Measurements from ENCODE around the gene IGF2R. TPM values are rescaled to one million over a fixed set of nuclear protein-coding genes. Genes with fewer than 3 reads are reported as not detected.

Gene IGF2R
- total and polyA plus RNA-seq, 8 donors = 2.0 to 70.5 (median 31.5) TPM

DNA sequence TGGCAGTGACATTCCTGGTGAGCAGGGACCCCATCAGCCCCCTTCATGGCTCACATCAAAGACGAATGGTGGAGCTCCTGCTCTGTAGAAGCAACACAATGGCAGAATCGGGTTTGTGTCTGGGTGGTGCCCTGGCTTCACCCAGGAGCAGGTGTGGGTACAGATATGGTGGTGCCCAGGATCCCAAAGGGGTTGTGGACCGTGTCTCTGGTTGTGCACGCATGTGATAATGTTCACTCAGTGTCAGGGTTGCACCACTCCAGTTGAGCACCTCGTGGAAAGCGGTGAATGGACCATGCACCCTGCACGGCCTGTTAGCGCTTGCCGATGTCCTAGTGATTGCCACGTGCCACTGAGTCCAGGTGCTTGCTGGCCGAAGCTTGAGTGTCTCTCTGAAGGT is 63.0 kb downstream of the IGF2R start:
- Histone ChIP-seq H3K27ac (no peak overlapping the region), H3K4me3 (no peak overlapping the region), H3K9me3 (no peaks in the 10 kb centered on the region), H3K27me3 (no peaks in the 10 kb centered on the region), H3K36me3 (peaks cover 48 to 96% (median 84%) of the 10 kb centered on the region in 4 donors), H3K4me1 (peaks cover 0 to 16% (median 4%) of the 10 kb centered on the region in 4 donors)
- TF ChIP-seq, protein P1, sequence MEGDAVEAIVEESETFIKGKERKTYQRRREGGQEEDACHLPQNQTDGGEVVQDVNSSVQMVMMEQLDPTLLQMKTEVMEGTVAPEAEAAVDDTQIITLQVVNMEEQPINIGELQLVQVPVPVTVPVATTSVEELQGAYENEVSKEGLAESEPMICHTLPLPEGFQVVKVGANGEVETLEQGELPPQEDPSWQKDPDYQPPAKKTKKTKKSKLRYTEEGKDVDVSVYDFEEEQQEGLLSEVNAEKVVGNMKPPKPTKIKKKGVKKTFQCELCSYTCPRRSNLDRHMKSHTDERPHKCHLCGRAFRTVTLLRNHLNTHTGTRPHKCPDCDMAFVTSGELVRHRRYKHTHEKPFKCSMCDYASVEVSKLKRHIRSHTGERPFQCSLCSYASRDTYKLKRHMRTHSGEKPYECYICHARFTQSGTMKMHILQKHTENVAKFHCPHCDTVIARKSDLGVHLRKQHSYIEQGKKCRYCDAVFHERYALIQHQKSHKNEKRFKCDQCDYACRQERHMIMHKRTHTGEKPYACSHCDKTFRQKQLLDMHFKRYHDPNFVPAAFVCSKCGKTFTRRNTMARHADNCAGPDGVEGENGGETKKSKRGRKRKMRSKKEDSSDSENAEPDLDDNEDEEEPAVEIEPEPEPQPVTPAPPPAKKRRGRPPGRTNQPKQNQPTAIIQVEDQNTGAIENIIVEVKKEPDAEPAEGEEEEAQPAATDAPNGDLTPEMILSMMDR (IDR thresholded peaks at IDR 0.05) = no peak
- TF ChIP-seq POLR2AphosphoS5 (IDR thresholded peaks at IDR 0.05) (no peak), POLR2A (IDR thresholded peaks at IDR 0.05) (no peak), EP300 (IDR thresholded peaks at IDR 0.05) (no peak)
- 90 to 96% (median 96%) methylated on average over 10 to 11 of the region's 11 CpGs for WGBS, 5 donors
- DNase-seq = no peak
- intact Hi-C loops (cut with DNase I; ENCODE audit: low total_unique reads) = loop anchor here (10.0 kb wide), 1 partner anchor 57 kb away; no protein-coding TSS in a partner anchor

DNA sequence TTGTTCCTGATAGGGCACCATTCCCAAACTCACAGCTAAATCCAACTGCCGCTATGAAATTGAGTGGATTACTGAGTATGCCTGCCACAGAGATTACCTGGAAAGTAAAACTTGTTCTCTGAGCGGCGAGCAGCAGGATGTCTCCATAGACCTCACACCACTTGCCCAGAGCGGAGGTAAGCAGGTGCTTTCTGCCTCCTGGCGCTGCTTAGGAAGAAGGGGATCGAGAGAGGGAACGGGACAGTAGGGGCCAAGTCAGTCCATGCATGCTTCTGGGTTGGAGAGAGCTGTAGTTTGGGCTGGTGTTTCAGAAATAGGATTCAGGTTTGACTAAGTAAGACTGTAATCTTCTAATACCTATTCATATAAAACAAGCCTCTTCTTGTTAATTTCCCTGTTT is 63.7 kb downstream of the IGF2R start:
- intact Hi-C loops (cut with DNase I; ENCODE audit: low total_unique reads) = loop anchor here (10.0 kb wide), 1 partner anchor 58 kb away; no protein-coding TSS in a partner anchor
- H3K27ac ChIP-seq = no peak overlapping the region
- peaks cover 42 to 90% (median 81%) of the 10 kb centered on the region in 4 donors for H3K36me3 ChIP-seq
- no peak for DNase-seq
- H3K4me3 ChIP-seq = no peak overlapping the region
- no peaks in the 10 kb centered on the region for H3K27me3 ChIP-seq
- 94 to 98% (median 96%) methylated on average over 7 of the region's 7 CpGs for WGBS, 5 donors
- TF ChIP-seq EP300 (IDR thresholded peaks at IDR 0.05) (no peak), POLR2AphosphoS5 (IDR thresholded peaks at IDR 0.05) (no peak), POLR2A (IDR thresholded peaks at IDR 0.05) (no peak)
- TF ChIP-seq, protein P1 (IDR thresholded peaks at IDR 0.05) = no peak
- peaks cover 0 to 16% (median 4%) of the 10 kb centered on the region in 4 donors for H3K4me1 ChIP-seq
- H3K9me3 ChIP-seq = no peaks in the 10 kb centered on the region

DNA sequence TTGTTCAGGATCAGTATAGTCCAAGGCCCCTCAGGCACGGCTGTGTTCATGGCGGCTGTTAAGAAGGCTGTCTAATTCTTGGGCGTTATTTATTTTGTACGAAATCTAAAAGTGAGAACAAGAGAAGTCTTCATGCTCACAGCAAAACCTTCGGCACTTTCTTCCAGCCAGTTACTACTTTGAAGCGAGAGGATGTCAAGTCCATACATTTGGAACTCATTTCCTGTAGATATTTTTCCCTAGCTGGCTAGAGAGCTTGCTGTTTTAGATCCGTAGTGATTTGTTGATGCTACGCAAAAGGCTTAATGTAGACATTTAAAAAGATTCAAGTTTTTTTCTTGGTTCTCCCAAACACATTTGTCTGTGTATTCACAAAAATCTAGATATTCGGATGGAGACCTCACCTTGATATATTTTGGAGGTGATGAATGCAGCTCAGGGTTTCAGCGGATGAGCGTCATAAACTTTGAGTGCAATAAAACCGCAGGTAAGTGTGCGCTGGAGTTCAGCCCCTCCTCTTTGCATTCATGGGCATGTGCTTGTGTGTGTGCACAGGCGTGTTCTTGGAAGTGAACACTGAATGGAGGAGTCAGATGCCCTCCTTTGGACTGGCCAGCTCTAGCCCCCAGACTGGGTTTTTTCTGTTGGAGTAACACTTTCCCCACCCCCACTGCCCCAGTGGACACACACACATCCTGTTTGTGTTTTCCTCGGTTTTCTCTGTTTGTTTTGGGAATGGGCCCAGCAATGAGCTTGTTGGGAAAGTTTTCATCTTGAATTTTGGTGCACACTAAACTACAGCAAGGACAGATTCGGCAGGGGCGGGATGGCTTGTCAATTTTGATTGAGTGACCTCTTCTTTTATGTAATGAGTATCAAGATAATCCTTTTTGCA is 65.4 kb downstream of the IGF2R start:
- intact Hi-C loops (cut with DNase I; ENCODE audit: low total_unique reads) = loop anchor here (10.0 kb wide), 1 partner anchor 59 kb away; no protein-coding TSS in a partner anchor
- Histone ChIP-seq H3K36me3 (peaks cover 36 to 95% (median 69%) of the 10 kb centered on the region in 4 donors), H3K27me3 (no peaks in the 10 kb centered on the region), H3K4me1 (peaks cover 0 to 16% (median 4%) of the 10 kb centered on the region in 4 donors), H3K27ac (no peak overlapping the region), H3K4me3 (no peak overlapping the region), H3K9me3 (no peaks in the 10 kb centered on the region)
- 83 to 89% (median 87%) methylated on average over 17 of the region's 17 CpGs for WGBS, 5 donors
- TF ChIP-seq, protein P1 (IDR thresholded peaks at IDR 0.05) = no peak
- TF ChIP-seq POLR2A (IDR thresholded peaks at IDR 0.05) (no peak), EP300 (IDR thresholded peaks at IDR 0.05) (no peak), POLR2AphosphoS5 (IDR thresholded peaks at IDR 0.05) (no peak)
- DNase-seq = no peak

DNA sequence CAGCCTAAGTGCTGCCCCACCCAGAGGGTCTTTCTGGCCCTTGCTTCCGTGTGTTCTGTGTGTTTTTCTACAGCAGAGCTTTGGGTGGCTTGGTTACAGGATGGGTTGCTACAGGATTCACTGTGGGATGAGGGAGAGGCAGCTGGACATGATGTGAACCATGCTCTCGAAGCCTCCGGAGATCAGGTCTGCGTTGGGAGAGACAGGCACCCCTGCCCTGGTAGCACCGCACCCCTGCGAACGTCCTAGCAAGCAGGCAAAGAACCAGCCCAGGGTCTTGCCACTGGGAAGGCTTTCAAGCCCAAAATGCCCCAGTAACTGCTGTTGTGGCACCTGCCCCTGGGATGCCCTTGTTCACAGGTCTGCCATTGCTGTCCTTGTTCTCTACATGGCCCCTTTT is 66.4 kb downstream of the IGF2R start:
- intact Hi-C loops (cut with DNase I; ENCODE audit: low total_unique reads) = loop anchor here (10.0 kb wide), 1 partner anchor 60 kb away; no protein-coding TSS in a partner anchor
- no peak overlapping the region for H3K27ac ChIP-seq

More for the DNA sequence above, 66.4 kb downstream of the IGF2R start:
- Histone ChIP-seq H3K9me3 (no peaks in the 10 kb centered on the region), H3K4me3 (no peak overlapping the region), H3K36me3 (peaks cover 36 to 91% (median 71%) of the 10 kb centered on the region in 4 donors), H3K27me3 (no peaks in the 10 kb centered on the region), H3K4me1 (peaks cover 0 to 7% (median 2%) of the 10 kb centered on the region in 4 donors)
- 89 to 98% (median 97%) methylated on average over 7 of the region's 7 CpGs for WGBS, 5 donors
- TF ChIP-seq POLR2AphosphoS5 (IDR thresholded peaks at IDR 0.05) = no peak
- TF ChIP-seq, protein P1 (IDR thresholded peaks at IDR 0.05) = no peak
- no peak for TF ChIP-seq POLR2A (IDR thresholded peaks at IDR 0.05)
- no peak for TF ChIP-seq EP300 (IDR thresholded peaks at IDR 0.05)
- no peak for DNase-seq

Data from stomach (tissue), 9 donors.